ENCODE results near the gene C1orf167. TPM values are rescaled to one million over a fixed set of nuclear protein-coding genes. Genes with fewer than 3 reads are reported as not detected.

C1orf167 gene
- total and polyA plus RNA-seq, 2 experiments from 2014 or later = 1.7 to 2.2 TPM

GRCh38 chr1:11746795-11747487, 15.1 kb upstream of the C1orf167 start:
- Mint-ChIP-seq H3K27me3 (ENCODE audit: insufficient read depth, low read depth, poor library complexity) (peaks cover 12% of the 10 kb centered on the region), H3K4me3 (no peak overlapping the region), H3K4me1 (peaks cover 8% of the 10 kb centered on the region), H3K9me3 (no peaks in the 10 kb centered on the region), H3K27ac (no peak overlapping the region), H3K36me3 (ENCODE audit: low read depth) (peaks cover 25% of the 10 kb centered on the region)
- H3K9me2 ChIP-seq (ENCODE audit: insufficient read depth) = no peaks in the 10 kb centered on the region
- H3K27me3 ChIP-seq (ENCODE audit: insufficient read depth) = no peaks in the 10 kb centered on the region
- TF ChIP-seq REST (IDR thresholded peaks at IDR 0.05; ENCODE audit: unreplicated experiment) (no peak), ETS1 (IDR thresholded peaks at IDR 0.05) (no peak), EZH2phosphoT487 (IDR thresholded peaks at IDR 0.05; ENCODE audit: unreplicated experiment) (no peak), ZNF114 (CRISPR knock-in tag; IDR thresholded peaks at IDR 0.05) (no peak), STAT1 (IDR thresholded peaks at IDR 0.05; ENCODE audit: unreplicated experiment) (no peak), JUNB (IDR thresholded peaks at IDR 0.05; ENCODE audit: unreplicated experiment) (no peak), ZNF462 (CRISPR knock-in tag; IDR thresholded peaks at IDR 0.05) (no peak), NANOG (IDR thresholded peaks at IDR 0.05; ENCODE audit: borderline replicate concordance) (no peak), CREB1 (CRISPR knock-in tag; IDR thresholded peaks at IDR 0.05; ENCODE audit: low read depth) (no peak), POLR2AphosphoS5 (IDR thresholded peaks at IDR 0.05; ENCODE audit: low read depth) (no peak), ZNF331 (CRISPR knock-in tag; IDR thresholded peaks at IDR 0.05; ENCODE audit: low read depth) (no peak), EZH2 (IDR thresholded peaks at IDR 0.05; ENCODE audit: low read depth, unreplicated experiment) (no peak)
- TF ChIP-seq, protein P1, sequence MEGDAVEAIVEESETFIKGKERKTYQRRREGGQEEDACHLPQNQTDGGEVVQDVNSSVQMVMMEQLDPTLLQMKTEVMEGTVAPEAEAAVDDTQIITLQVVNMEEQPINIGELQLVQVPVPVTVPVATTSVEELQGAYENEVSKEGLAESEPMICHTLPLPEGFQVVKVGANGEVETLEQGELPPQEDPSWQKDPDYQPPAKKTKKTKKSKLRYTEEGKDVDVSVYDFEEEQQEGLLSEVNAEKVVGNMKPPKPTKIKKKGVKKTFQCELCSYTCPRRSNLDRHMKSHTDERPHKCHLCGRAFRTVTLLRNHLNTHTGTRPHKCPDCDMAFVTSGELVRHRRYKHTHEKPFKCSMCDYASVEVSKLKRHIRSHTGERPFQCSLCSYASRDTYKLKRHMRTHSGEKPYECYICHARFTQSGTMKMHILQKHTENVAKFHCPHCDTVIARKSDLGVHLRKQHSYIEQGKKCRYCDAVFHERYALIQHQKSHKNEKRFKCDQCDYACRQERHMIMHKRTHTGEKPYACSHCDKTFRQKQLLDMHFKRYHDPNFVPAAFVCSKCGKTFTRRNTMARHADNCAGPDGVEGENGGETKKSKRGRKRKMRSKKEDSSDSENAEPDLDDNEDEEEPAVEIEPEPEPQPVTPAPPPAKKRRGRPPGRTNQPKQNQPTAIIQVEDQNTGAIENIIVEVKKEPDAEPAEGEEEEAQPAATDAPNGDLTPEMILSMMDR (conservative IDR thresholded peaks at IDR 0.05; ENCODE audit: low read depth in 2 of 2) = no peak
- no peak overlapping the region for H2AFZ ChIP-seq
- H3K36me3 ChIP-seq (ENCODE audit: insufficient read depth) = no peaks in the 10 kb centered on the region; the same call in 1 of the 2 replicates
- H3K79me2 ChIP-seq (replicated peaks; ENCODE audit: insufficient read depth) = no peaks in the 10 kb centered on the region
- no peaks in the 10 kb centered on the region for H4K20me1 ChIP-seq (replicated peaks; ENCODE audit: insufficient read depth)
- DNase-seq (ENCODE audit: low spot score) (no peak), ATAC-seq (no peak)
- no peaks in the 10 kb centered on the region for H3K4me1 ChIP-seq (ENCODE audit: insufficient read depth)
- H3F3A ChIP-seq (replicated peaks; ENCODE audit: low read depth) = peaks cover 5% of the 10 kb centered on the region; the same call in 1 of the 2 replicates
- H3K27ac ChIP-seq (ENCODE audit: low read depth) = no peak overlapping the region
- H3K4me2 ChIP-seq = no peak overlapping the region
- H3K4me3 ChIP-seq = no peak overlapping the region
